PC-3 (cell line): ENCODE data around the gene VSIG10L2.

Experiments
- CTCF ChIP-seq: fragments of 300-600 bp; sonication (generic); conservative IDR thresholded peaks from 2 replicates; pipeline ENCODE4 v1.5.1; 2017; ENCODE audit warnings: antibody characterized with exemption, low read depth, mild to moderate bottlenecking, low read length
- EZH2phosphoT487 ChIP-seq: fragments of 300-600 bp; sonication (generic); IDR thresholded peaks from 2 replicates; pipeline ENCODE4 v1.6.1; 2018; ENCODE audit warnings: mild to moderate bottlenecking, antibody characterized with exemption, low read length, borderline replicate concordance

DNA sequence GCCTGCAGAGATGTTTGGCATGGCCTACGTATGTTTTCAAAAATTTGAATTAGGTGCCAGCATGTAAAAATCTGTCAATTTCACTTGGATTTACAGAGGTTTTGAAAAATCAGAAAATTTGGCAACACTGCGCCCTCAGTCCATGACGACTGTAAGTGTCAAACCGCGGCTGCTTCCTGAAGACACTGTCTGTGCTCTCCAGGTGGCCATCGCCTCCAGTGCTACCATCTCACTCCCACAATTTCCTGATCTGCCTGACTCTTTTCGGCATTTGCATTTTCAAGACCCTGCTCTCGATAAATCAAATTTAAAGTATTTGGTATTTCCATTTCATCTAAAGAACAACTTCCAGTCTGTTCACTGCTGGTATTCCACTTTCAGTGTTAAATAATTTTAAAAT, 34.6 kb downstream of the VSIG10L2 start:
- TF ChIP-seq CTCF (no peak), EZH2phosphoT487 (no peak)
